HAP-1 (cell line): ENCODE data around the gene GFOD2.
A peak's percentile ranks its signal among the peaks of the same experiment; 100 is the strongest.

ENCODE experiments used
- DNase-seq, 2 experiments: peaks; one replicate each; pipeline ENCODE4 v3.0.0-alpha.2; 2016 to 2020; ENCODE audit warnings: low spot score in 2 of 2
- H3K27me3 ChIP-seq: fragments of 250-450 bp; sonication (Bioruptor Pico); 2 replicates; pipeline ENCODE4 v1.5.1; 2020; ENCODE audit warnings: low read depth, mild to moderate bottlenecking, moderate library complexity
- H3K36me3 ChIP-seq: fragments of 250-450 bp; sonication (Bioruptor Pico); replicated peaks from 2 replicates; pipeline ENCODE4 v1.5.1; 2020; ENCODE audit warnings: mild to moderate bottlenecking
- H3K4me1 ChIP-seq: fragments of 250-450 bp; sonication (Bioruptor Pico); 2 replicates; pipeline ENCODE4 v1.5.1; 2020; ENCODE audit warnings: mild to moderate bottlenecking
- H3K4me3 ChIP-seq: fragments of 250-450 bp; sonication (Bioruptor Pico); 2 replicates; pipeline ENCODE4 v1.5.1; 2020; ENCODE audit warnings: mild to moderate bottlenecking, moderate library complexity
- H3K9me3 ChIP-seq: fragments of 250-450 bp; sonication (Bioruptor Pico); 2 replicates; pipeline ENCODE4 v1.5.1; 2020; ENCODE audit warnings: mild to moderate bottlenecking, moderate library complexity
- in situ Hi-C: fragments of 300-500 bp; cut with MboI; formaldehyde crosslinking; loops from 3 replicates; pipeline ENCODE4 v1.14.3; 2020; ENCODE audit warnings: low sequenced_read_pairs, inconsistent platforms, mixed read lengths

The GFOD2 gene

GRCh38 chr16:67678354-67679023 is 40.6 kb downstream of the GFOD2 start:
- H3K4me1 ChIP-seq, result no peaks in the 10 kb centered on the region
- H3K27me3 ChIP-seq, result no peaks in the 10 kb centered on the region
- H3K9me3 ChIP-seq, result no peaks in the 10 kb centered on the region
- peak; percentile 44 to 54 for DNase-seq
- in situ Hi-C loops, result loop anchor here (10.0 kb wide), 1 partner anchor 366 kb away; no protein-coding TSS in a partner anchor
- no peaks in the 10 kb centered on the region; the same call in none of the 2 replicates for H3K36me3 ChIP-seq
- no peak overlapping the region for H3K4me3 ChIP-seq

GRCh38 chr16:67677712-67678111 is 41.4 kb downstream of the GFOD2 start:
- H3K27me3 ChIP-seq, result no peaks in the 10 kb centered on the region
- no peak for DNase-seq
- H3K9me3 ChIP-seq, result no peaks in the 10 kb centered on the region
- H3K4me1 ChIP-seq, result no peaks in the 10 kb centered on the region
- H3K4me3 ChIP-seq, result no peak overlapping the region
- no peaks in the 10 kb centered on the region; the same call in none of the 2 replicates for H3K36me3 ChIP-seq
- in situ Hi-C loops, result loop anchor here (10.0 kb wide), 1 partner anchor 367 kb away; no protein-coding TSS in a partner anchor

GRCh38 chr16:67676939-67677338 is 42.2 kb downstream of the GFOD2 start:
- Histone ChIP-seq H3K36me3 (no peaks in the 10 kb centered on the region; the same call in 1 of the 2 replicates), H3K4me3 (no peak overlapping the region), H3K4me1 (no peaks in the 10 kb centered on the region), H3K27me3 (no peaks in the 10 kb centered on the region), H3K9me3 (no peaks in the 10 kb centered on the region)
- DNase-seq, result no peak
- in situ Hi-C loops, result loop anchor here (10.0 kb wide), 1 partner anchor 368 kb away; no protein-coding TSS in a partner anchor

- Histone ChIP-seq H3K4me1 (no peaks in the 10 kb centered on the region), H3K27me3 (no peaks in the 10 kb centered on the region), H3K4me3 (no peak overlapping the region), H3K9me3 (no peaks in the 10 kb centered on the region), H3K36me3 (no peaks in the 10 kb centered on the region; the same call in 1 of the 2 replicates)
- in situ Hi-C loops, result loop anchor here (10.0 kb wide), 1 partner anchor 368 kb away; no protein-coding TSS in a partner anchor
- no peak for DNase-seq
These were observed 42.6 kb downstream of the GFOD2 start for GRCh38 chr16:67676516-67676915.

- in situ Hi-C loops, result loop anchor here (10.0 kb wide), 1 partner anchor 369 kb away; no protein-coding TSS in a partner anchor
- Histone ChIP-seq H3K27me3 (no peaks in the 10 kb centered on the region), H3K4me1 (no peaks in the 10 kb centered on the region), H3K4me3 (no peak overlapping the region), H3K9me3 (no peaks in the 10 kb centered on the region), H3K36me3 (no peaks in the 10 kb centered on the region; the same call in 1 of the 2 replicates)
- no peak for DNase-seq
These were observed 43.1 kb downstream of the GFOD2 start for GRCh38 chr16:67675999-67676398.

GRCh38 chr16:67675579-67675935 is 43.6 kb downstream of the GFOD2 start:
- H3K9me3 ChIP-seq, result no peaks in the 10 kb centered on the region
- no peaks in the 10 kb centered on the region for H3K4me1 ChIP-seq
- H3K36me3 ChIP-seq, result no peaks in the 10 kb centered on the region; the same call in 1 of the 2 replicates
- DNase-seq, result no peak
- in situ Hi-C loops, result loop anchor here (10.0 kb wide), 1 partner anchor 369 kb away; no protein-coding TSS in a partner anchor
- no peak overlapping the region for H3K4me3 ChIP-seq
- no peaks in the 10 kb centered on the region for H3K27me3 ChIP-seq

GRCh38 chr16:67674851-67675578 is 44.1 kb downstream of the GFOD2 start:
- Histone ChIP-seq H3K4me1 (no peaks in the 10 kb centered on the region), H3K36me3 (no peaks in the 10 kb centered on the region; the same call in 1 of the 2 replicates), H3K9me3 (no peaks in the 10 kb centered on the region), H3K4me3 (no peak overlapping the region), H3K27me3 (no peaks in the 10 kb centered on the region)
- DNase-seq, result no peak
- in situ Hi-C loops, result loop anchor here (10.0 kb wide), 1 partner anchor 370 kb away; no protein-coding TSS in a partner anchor

GRCh38 chr16:67673712-67674580 is 45.2 kb downstream of the GFOD2 start:
- no peak for DNase-seq
- no peaks in the 10 kb centered on the region for H3K36me3 ChIP-seq
- H3K27me3 ChIP-seq, result no peaks in the 10 kb centered on the region
- in situ Hi-C loops, result loop anchor here (10.0 kb wide), 1 partner anchor 371 kb away; no protein-coding TSS in a partner anchor
- H3K9me3 ChIP-seq, result no peaks in the 10 kb centered on the region
- no peaks in the 10 kb centered on the region for H3K4me1 ChIP-seq
- no peak overlapping the region for H3K4me3 ChIP-seq

- H3K36me3 ChIP-seq, result no peaks in the 10 kb centered on the region
- H3K4me1 ChIP-seq, result peaks cover 3% of the 10 kb centered on the region; the same call in 1 of the 2 replicates
- in situ Hi-C loops, result loop anchor here (10.0 kb wide), 1 partner anchor 372 kb away; no protein-coding TSS in a partner anchor
- peak; percentile 36 to 85 for DNase-seq
- no peak overlapping the region for H3K4me3 ChIP-seq
- H3K27me3 ChIP-seq, result no peaks in the 10 kb centered on the region
- no peaks in the 10 kb centered on the region for H3K9me3 ChIP-seq
These were observed 46.1 kb downstream of the GFOD2 start for GRCh38 chr16:67672739-67673662.

GRCh38 chr16:67672306-67672705 is 46.8 kb downstream of the GFOD2 start:
- peaks cover 10% of the 10 kb centered on the region for H3K4me1 ChIP-seq
- no peak for DNase-seq
- in situ Hi-C loops, result loop anchor here (10.0 kb wide), 1 partner anchor 372 kb away; no protein-coding TSS in a partner anchor
- H3K36me3 ChIP-seq, result no peaks in the 10 kb centered on the region
- H3K9me3 ChIP-seq, result no peaks in the 10 kb centered on the region
- H3K27me3 ChIP-seq, result no peaks in the 10 kb centered on the region
- no peak overlapping the region for H3K4me3 ChIP-seq

GRCh38 chr16:67669499-67670101 is 49.5 kb downstream of the GFOD2 start:
- Histone ChIP-seq H3K36me3 (no peaks in the 10 kb centered on the region; the same call in 1 of the 2 replicates), H3K4me3 (no peak overlapping the region), H3K9me3 (no peaks in the 10 kb centered on the region), H3K27me3 (no peaks in the 10 kb centered on the region), H3K4me1 (peaks cover 23% of the 10 kb centered on the region)
- DNase-seq, result no peak
- in situ Hi-C loops, result loop anchor here (5.0 to 10.0 kb wide), 2 partner anchors 258 to 375 kb away; no protein-coding TSS in a partner anchor
